ENCODE results near the gene SLC25A42.
"Not testable (repeated sequence)": the region's sequence is repeated elsewhere in the genome, so short reads cannot be mapped to it uniquely, and the experiment has no call there.

Gene SLC25A42

GRCh38 chr19:19068659-19069654 is 5.2 kb downstream of the SLC25A42 start:
- no peak for DNase-seq (ENCODE audit: low spot score)

GRCh38 chr19:19071897-19072296 is 8.1 kb downstream of the SLC25A42 start:
- DNase-seq (ENCODE audit: low spot score) = no peak

GRCh38 chr19:19074196-19074882 is 10.5 kb downstream of the SLC25A42 start:
- no peak for DNase-seq (ENCODE audit: low spot score)

GRCh38 chr19:19075126-19075525 is 11.3 kb downstream of the SLC25A42 start:
- no peak for DNase-seq (ENCODE audit: low spot score)

- DNase-seq (ENCODE audit: low spot score) = no peak
Measured at GRCh38 chr19:19076476-19076875, 12.7 kb downstream of the SLC25A42 start.

GRCh38 chr19:19077103-19077502 is 13.3 kb downstream of the SLC25A42 start:
- no peak for DNase-seq (ENCODE audit: low spot score)

- no peak for DNase-seq (ENCODE audit: low spot score)
Measured at GRCh38 chr19:19078801-19079200, 15.0 kb downstream of the SLC25A42 start.

- no peak for DNase-seq (ENCODE audit: low spot score)
Measured at GRCh38 chr19:19079571-19079970, 15.8 kb downstream of the SLC25A42 start.

- DNase-seq (ENCODE audit: low spot score) = no peak
Measured at GRCh38 chr19:19081642-19082151, 17.9 kb downstream of the SLC25A42 start.

- DNase-seq (ENCODE audit: low spot score) = no peak
Measured at GRCh38 chr19:19083413-19084178, 19.8 kb downstream of the SLC25A42 start.

- no peak for DNase-seq (ENCODE audit: low spot score)
Measured at GRCh38 chr19:19087676-19088075, 23.9 kb downstream of the SLC25A42 start.

GRCh38 chr19:19094513-19094912 is 30.7 kb downstream of the SLC25A42 start:
- no peak for DNase-seq (ENCODE audit: low spot score)

- DNase-seq (ENCODE audit: low spot score) = no peak
Measured at GRCh38 chr19:19095691-19096090, 31.9 kb downstream of the SLC25A42 start.

GRCh38 chr19:19096641-19097627 is 33.1 kb downstream of the SLC25A42 start:
- no peak for DNase-seq (ENCODE audit: low spot score)

- DNase-seq (ENCODE audit: low spot score) = no peak
Measured at GRCh38 chr19:19098084-19098702, 34.4 kb downstream of the SLC25A42 start.

- DNase-seq (ENCODE audit: low spot score) = no peak
Measured at GRCh38 chr19:19098703-19099632, 35.2 kb downstream of the SLC25A42 start.

- DNase-seq (ENCODE audit: low spot score) = no peak
Measured at GRCh38 chr19:19101540-19101939, 37.7 kb downstream of the SLC25A42 start.

GRCh38 chr19:19102566-19102965 is 38.8 kb downstream of the SLC25A42 start:
- DNase-seq (ENCODE audit: low spot score) = not testable (repeated sequence)

GRCh38 chr19:19103167-19103566 is 39.4 kb downstream of the SLC25A42 start:
- no peak for DNase-seq (ENCODE audit: low spot score)
